K562 (cell line): ENCODE results near the gene SLC4A5.

Source experiments
- ATF7 ChIP-seq: fragments of 450-650 bp; IDR thresholded peaks from 2 replicates; pipeline ENCODE4 v1.7.1; 2014; ENCODE audit warnings: mild to moderate bottlenecking, moderate library complexity
- GTF2A2 ChIP-seq: IDR thresholded peaks from 2 replicates; pipeline ENCODE4 v1.6.1; 2016; ENCODE audit warnings: mild to moderate bottlenecking, missing genetic modification characterization, missing compliant biosample characterization
- HMGN3 ChIP-seq: IDR thresholded peaks from 2 replicates; pipeline ENCODE4 v1.6.1; 2011; ENCODE audit warnings: borderline replicate concordance, low read depth, mild to moderate bottlenecking, mixed read lengths, low read length; ENCODE audit not compliant: insufficient read length; ENCODE audit errors: extremely low read depth
- JUN ChIP-seq, 2 experiments: sonication (generic) in 1 of 2; formaldehyde crosslinking in 1 of 2; IDR thresholded peaks; 2 replicates each; pipeline versions ENCODE4 v1.6.1 to v1.8.0; 2012 to 2022; ENCODE audit warnings: borderline replicate concordance in 2 of 2, mild to moderate bottlenecking in 2 of 2, improper control_type of control experiment in 1 of 2, low read depth in 1 of 2, low read length in 1 of 2, missing genetic modification reagents in 1 of 2
- POLR2A ChIP-seq: fragments of 450-650 bp; conservative IDR thresholded peaks from 2 replicates; pipeline ENCODE4 v1.6.1; 2016
- SMC3 ChIP-seq: conservative IDR thresholded peaks from 2 replicates; pipeline ENCODE4 v1.6.1; 2011; ENCODE audit warnings: low read depth, low read length, improper control_type of control experiment; ENCODE audit not compliant: insufficient read depth
- TAF1 ChIP-seq: IDR thresholded peaks from 2 replicates; pipeline ENCODE4 v1.6.1; 2011; ENCODE audit warnings: mild to moderate bottlenecking, low read length, moderate library complexity; ENCODE audit not compliant: insufficient read depth, control insufficient read depth, severe bottlenecking; ENCODE audit errors: extremely low read depth
- TF ChIP-seq, protein P1 (sequence below): sonication (generic); formaldehyde crosslinking; IDR thresholded peaks from 2 replicates; pipeline ENCODE4 v1.9.0; 2022; ENCODE audit warnings: mild to moderate bottlenecking, missing genetic modification reagents
- TF ChIP-seq, protein P2 (sequence below), 3 experiments: IDR thresholded peaks in 2 of 3; conservative IDR thresholded peaks in 1 of 3; 2 replicates each; pipeline ENCODE4 v1.5.1; 2011 to 2012; ENCODE audit warnings: low read length in 3 of 3, mild to moderate bottlenecking in 3 of 3, control low read depth in 2 of 3, improper control_type of control experiment in 1 of 3, inconsistent platforms in 1 of 3, low read depth in 1 of 3, mixed read lengths in 1 of 3, moderate library complexity in 1 of 3; ENCODE audit not compliant: insufficient read depth in 2 of 3
- TF ChIP-seq, protein P3 (sequence below), 2 experiments: fragments of 450-650 bp; formaldehyde crosslinking in 1 of 2; IDR thresholded peaks; 2 replicates each; pipeline versions ENCODE4 v1.4.0 to v1.6.1; 2014 to 2020; ENCODE audit warnings: mild to moderate bottlenecking in 2 of 2, borderline replicate concordance in 1 of 2, low read depth in 1 of 2

DNA sequence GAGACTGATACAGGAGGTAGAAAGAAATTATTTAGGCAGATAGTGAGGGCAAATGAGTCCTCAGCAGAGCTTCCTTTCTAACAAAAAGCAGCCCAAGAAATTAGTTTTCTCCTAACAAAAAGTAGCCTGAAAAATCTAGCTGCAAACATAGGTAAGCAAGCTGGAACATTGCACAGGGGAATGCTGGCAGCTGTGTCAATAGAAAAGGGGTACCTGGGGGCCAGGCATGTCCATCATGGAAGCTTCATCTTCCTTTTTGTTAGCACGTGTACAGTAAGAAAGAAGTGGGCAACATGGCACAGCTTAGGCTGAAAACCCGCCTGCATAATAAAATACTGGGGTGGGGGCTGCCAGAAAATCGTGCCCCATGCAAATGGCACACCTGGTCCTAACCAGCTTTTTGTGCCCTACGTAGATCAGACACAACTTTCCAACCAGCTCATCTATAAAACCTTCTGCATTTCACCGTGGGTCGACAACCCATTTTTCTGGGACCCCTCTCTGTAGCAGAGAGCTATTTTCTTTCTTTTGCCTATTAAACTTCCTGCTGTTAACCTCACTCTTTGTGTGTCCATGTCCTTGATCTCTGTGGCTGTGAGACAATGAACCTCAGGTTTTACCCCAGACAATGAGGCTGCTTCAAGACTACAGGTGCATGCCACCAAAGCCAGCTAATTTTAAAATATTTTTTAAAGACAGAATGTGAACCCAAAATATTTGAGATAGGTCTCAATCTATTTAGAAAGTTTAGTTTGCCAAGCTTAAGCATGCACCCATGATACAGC is 151.4 kb downstream of the SLC4A5 start:
- TF ChIP-seq GTF2A2 (tag): no peak
- no peak for TF ChIP-seq SMC3
- no peak for TF ChIP-seq ATF7
- no peak for TF ChIP-seq TAF1
- TF ChIP-seq HMGN3: no peak
- no peak for TF ChIP-seq POLR2A
- TF ChIP-seq, protein P1, sequence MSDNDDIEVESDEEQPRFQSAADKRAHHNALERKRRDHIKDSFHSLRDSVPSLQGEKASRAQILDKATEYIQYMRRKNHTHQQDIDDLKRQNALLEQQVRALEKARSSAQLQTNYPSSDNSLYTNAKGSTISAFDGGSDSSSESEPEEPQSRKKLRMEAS (CRISPR knock-in tag): no peak
- TF ChIP-seq, protein P2, sequence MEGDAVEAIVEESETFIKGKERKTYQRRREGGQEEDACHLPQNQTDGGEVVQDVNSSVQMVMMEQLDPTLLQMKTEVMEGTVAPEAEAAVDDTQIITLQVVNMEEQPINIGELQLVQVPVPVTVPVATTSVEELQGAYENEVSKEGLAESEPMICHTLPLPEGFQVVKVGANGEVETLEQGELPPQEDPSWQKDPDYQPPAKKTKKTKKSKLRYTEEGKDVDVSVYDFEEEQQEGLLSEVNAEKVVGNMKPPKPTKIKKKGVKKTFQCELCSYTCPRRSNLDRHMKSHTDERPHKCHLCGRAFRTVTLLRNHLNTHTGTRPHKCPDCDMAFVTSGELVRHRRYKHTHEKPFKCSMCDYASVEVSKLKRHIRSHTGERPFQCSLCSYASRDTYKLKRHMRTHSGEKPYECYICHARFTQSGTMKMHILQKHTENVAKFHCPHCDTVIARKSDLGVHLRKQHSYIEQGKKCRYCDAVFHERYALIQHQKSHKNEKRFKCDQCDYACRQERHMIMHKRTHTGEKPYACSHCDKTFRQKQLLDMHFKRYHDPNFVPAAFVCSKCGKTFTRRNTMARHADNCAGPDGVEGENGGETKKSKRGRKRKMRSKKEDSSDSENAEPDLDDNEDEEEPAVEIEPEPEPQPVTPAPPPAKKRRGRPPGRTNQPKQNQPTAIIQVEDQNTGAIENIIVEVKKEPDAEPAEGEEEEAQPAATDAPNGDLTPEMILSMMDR (IDR thresholded peaks at IDR 0.05 in 2 of 3, conservative IDR thresholded peaks at IDR 0.05 in 1 of 3; ENCODE audit: insufficient read depth in 2 of 3, low read depth in 1 of 3, low read length in 3 of 3): no peak
- TF ChIP-seq, protein P3, sequence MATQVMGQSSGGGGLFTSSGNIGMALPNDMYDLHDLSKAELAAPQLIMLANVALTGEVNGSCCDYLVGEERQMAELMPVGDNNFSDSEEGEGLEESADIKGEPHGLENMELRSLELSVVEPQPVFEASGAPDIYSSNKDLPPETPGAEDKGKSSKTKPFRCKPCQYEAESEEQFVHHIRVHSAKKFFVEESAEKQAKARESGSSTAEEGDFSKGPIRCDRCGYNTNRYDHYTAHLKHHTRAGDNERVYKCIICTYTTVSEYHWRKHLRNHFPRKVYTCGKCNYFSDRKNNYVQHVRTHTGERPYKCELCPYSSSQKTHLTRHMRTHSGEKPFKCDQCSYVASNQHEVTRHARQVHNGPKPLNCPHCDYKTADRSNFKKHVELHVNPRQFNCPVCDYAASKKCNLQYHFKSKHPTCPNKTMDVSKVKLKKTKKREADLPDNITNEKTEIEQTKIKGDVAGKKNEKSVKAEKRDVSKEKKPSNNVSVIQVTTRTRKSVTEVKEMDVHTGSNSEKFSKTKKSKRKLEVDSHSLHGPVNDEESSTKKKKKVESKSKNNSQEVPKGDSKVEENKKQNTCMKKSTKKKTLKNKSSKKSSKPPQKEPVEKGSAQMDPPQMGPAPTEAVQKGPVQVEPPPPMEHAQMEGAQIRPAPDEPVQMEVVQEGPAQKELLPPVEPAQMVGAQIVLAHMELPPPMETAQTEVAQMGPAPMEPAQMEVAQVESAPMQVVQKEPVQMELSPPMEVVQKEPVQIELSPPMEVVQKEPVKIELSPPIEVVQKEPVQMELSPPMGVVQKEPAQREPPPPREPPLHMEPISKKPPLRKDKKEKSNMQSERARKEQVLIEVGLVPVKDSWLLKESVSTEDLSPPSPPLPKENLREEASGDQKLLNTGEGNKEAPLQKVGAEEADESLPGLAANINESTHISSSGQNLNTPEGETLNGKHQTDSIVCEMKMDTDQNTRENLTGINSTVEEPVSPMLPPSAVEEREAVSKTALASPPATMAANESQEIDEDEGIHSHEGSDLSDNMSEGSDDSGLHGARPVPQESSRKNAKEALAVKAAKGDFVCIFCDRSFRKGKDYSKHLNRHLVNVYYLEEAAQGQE (IDR thresholded peaks at IDR 0.05; ENCODE audit: borderline replicate concordance): no peak
- TF ChIP-seq, protein P3 (CRISPR knock-in tag; IDR thresholded peaks at IDR 0.05; ENCODE audit: low read depth): no peak
- TF ChIP-seq JUN (IDR thresholded peaks at IDR 0.05; ENCODE audit: borderline replicate concordance, low read depth, low read length): no peak
- no peak for TF ChIP-seq JUN (CRISPR knock-in tag; IDR thresholded peaks at IDR 0.05; ENCODE audit: borderline replicate concordance)
